ENCODE measurements around the gene KRTDAP. TPM values are rescaled to one million over a fixed set of nuclear protein-coding genes. Genes with fewer than 3 reads are reported as not detected.

The KRTDAP gene
- total RNA-seq, 1 donor from 2014 or later: 0.89 TPM

DNA sequence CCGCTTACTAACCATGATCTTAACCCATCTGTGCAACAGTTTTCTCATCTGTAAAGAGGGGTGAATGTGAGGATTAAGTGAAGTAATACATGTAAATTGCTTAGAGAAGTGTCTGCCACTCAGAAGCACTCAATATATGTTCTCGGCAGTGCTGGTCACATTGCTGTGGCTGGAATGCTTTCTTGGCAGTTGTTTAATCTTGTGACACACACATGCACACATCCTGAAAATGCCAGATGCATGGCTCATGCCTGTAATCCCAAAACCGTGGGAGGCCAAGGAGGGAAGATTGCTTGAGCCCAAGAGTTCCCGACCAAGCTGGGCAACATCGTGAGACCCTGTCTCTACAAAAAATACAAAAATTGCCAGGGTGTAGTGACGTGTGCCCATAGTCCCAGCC is 28.0 kb upstream of the KRTDAP start:
- H3K27me3 ChIP-seq (ENCODE audit: low read depth): peaks cover 9% of the 10 kb centered on the region
- H3K4me3 ChIP-seq: no peak overlapping the region
- H3K36me3 ChIP-seq: no peaks in the 10 kb centered on the region
- H3K4me1 ChIP-seq: no peaks in the 10 kb centered on the region
- intact Hi-C loops (cut with DNase I): no loop called here
- peak; percentile 49 to 62 for ATAC-seq
- DNase-seq: no peak
- H3K27ac ChIP-seq: no peak overlapping the region
- TF ChIP-seq, protein P1, sequence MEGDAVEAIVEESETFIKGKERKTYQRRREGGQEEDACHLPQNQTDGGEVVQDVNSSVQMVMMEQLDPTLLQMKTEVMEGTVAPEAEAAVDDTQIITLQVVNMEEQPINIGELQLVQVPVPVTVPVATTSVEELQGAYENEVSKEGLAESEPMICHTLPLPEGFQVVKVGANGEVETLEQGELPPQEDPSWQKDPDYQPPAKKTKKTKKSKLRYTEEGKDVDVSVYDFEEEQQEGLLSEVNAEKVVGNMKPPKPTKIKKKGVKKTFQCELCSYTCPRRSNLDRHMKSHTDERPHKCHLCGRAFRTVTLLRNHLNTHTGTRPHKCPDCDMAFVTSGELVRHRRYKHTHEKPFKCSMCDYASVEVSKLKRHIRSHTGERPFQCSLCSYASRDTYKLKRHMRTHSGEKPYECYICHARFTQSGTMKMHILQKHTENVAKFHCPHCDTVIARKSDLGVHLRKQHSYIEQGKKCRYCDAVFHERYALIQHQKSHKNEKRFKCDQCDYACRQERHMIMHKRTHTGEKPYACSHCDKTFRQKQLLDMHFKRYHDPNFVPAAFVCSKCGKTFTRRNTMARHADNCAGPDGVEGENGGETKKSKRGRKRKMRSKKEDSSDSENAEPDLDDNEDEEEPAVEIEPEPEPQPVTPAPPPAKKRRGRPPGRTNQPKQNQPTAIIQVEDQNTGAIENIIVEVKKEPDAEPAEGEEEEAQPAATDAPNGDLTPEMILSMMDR (IDR thresholded peaks at IDR 0.05): no peak
- no peaks in the 10 kb centered on the region for H3K9me3 ChIP-seq

DNA sequence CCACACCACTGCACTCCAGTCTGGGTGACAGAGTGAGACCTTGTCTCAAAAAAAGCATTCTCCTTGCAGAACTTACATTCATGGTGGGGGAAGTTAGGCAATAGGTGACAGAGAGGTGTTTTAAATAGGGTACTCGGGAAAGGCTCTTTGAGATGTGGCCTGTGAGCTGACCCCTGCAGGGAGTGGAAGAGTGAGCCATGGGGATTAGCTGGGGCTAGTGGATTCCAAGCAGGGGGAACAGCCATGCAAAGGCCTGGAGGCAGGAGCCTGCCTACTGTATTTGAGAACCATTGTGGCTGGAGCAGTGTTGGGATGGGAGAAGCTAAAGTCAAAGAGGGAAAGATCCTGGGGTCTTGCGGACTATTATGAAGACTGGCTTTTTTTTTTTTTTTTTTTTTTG is 27.1 kb upstream of the KRTDAP start:
- TF ChIP-seq, protein P1 (IDR thresholded peaks at IDR 0.05): no peak
- intact Hi-C loops (cut with DNase I): no loop called here
- no peak for ATAC-seq
- Histone ChIP-seq H3K4me1 (no peaks in the 10 kb centered on the region), H3K27ac (no peak overlapping the region), H3K27me3 (ENCODE audit: low read depth) (peaks cover 9% of the 10 kb centered on the region), H3K36me3 (no peaks in the 10 kb centered on the region), H3K4me3 (no peak overlapping the region), H3K9me3 (no peaks in the 10 kb centered on the region)
- no peak for DNase-seq

DNA sequence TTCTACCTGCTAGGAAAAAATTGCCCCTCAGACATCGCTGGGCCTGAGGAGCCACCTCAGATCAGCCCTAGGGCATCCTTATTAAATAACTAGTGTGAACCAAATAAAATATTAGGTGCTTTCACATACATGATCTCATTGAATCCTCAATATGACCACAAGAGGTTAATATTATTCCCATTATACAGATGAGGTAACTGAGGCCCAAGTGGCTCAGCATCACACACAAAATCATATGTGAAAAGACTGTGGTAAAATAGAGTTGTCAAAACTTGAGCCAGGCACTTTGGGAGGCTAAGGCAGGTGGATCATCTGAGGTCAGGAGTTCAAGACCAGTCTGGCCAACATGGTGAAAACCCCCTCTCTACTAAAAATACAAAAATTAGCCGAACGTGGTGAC is 26.0 kb upstream of the KRTDAP start:
- Histone ChIP-seq H3K36me3 (no peaks in the 10 kb centered on the region), H3K27ac (no peak overlapping the region), H3K4me1 (no peaks in the 10 kb centered on the region), H3K4me3 (no peak overlapping the region), H3K27me3 (ENCODE audit: low read depth) (peaks cover 14% of the 10 kb centered on the region), H3K9me3 (no peaks in the 10 kb centered on the region)
- DNase-seq (no peak), ATAC-seq (no peak)
- TF ChIP-seq, protein P1 (IDR thresholded peaks at IDR 0.05): no peak
- intact Hi-C loops (cut with DNase I): no loop called here

DNA sequence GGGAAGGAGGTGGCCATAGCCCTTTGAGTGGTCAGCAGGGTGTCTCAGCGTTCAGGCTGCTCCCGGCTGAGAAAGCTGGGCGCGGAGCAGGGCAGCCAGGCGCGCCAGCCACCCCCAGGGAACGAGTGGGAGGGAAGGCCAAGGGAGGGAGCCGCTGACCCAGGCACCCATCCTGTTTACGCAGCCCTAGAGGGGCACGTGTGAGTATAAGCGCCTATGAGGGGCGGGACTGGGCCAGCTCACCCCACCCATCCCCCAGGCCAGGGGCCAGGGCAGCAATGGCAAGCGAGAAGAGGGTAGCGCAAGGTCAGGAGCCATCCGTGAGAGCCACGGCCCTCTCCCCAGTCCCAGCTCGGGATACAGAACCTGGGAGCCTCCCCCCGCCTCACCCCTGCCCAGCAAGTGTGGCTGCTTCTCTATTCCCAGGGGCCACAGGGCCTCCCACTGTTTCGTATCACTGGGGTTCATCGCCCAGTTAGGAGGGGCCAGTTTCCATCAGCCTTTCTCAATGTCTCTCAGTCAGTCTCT is 24.1 kb upstream of the KRTDAP start:
- Histone ChIP-seq H3K27me3 (ENCODE audit: low read depth) (peaks cover 24% of the 10 kb centered on the region), H3K4me3 (no peak overlapping the region), H3K9me3 (no peaks in the 10 kb centered on the region), H3K27ac (no peak overlapping the region), H3K4me1 (peaks cover 12% of the 10 kb centered on the region), H3K36me3 (no peaks in the 10 kb centered on the region)
- intact Hi-C loops (cut with DNase I): no loop called here
- TF ChIP-seq, protein P1 (IDR thresholded peaks at IDR 0.05): no peak
- DNase-seq (no peak), ATAC-seq (no peak)

DNA sequence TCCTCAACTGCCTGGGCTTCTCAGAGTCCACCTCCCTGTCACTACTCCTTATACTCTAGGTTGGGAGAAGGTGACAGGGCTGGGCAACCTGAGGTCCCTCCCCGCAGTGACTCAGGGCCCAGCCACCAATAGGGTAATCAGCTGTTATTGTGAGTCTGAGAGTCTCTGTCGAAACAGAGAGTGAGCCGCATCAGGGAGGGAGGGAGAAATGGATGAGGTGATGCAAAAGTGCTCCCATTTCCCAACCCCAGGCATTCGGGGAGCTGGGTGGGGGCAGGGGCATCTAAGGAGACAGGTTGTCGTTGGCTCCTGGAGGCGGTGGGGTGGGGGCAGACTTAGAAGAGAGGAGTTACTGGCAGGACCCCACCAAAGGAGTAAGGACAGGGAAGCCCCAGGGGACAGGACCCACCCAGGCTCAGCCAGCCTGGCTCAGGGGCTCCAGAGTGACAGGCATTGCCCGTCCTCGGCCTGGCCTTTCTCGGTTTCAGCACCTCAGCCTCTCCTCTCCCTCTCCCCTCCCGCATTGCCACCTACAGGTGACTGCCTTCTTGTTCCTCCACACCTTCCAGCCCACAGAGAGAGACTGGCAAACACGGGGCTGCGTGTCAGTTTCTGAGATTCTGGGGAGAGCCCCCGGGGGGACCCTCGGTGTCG is 23.5 kb upstream of the KRTDAP start, which contains the start of gene DMKN:
Gene DMKN, minus strand, starts transcription at position 22 of the 654 bp plus-strand sequence. CDS start 174 bp downstream, outside the sequence.
- Histone ChIP-seq H3K9me3 (no peaks in the 10 kb centered on the region), H3K36me3 (no peaks in the 10 kb centered on the region), H3K4me1 (peaks cover 12% of the 10 kb centered on the region), H3K27ac (no peak within 1 kb of the TSS), H3K27me3 (ENCODE audit: low read depth) (peaks cover 24% of the 10 kb centered on the region), H3K4me3 (no peak within 1 kb of the TSS)
- ATAC-seq: no peak
- no peak for DNase-seq
- TF ChIP-seq, protein P1 (IDR thresholded peaks at IDR 0.05): no peak
- intact Hi-C loops (cut with DNase I): no loop called here
